Measurements from ENCODE around the gene PDC. TPM values are rescaled to one million over a fixed set of nuclear protein-coding genes. Genes with fewer than 3 reads are reported as not detected.
"Not testable (repeated sequence)": the region's sequence is repeated elsewhere in the genome, so short reads cannot be mapped to it uniquely, and the experiment has no call there.

PDC gene
- total RNA-seq, 1 donor, result not detected

GRCh38 chr1:186404454-186405051 lies 56.4 kb downstream of the PDC start:
- Histone ChIP-seq H3K4me2 (ENCODE audit: insufficient read depth, low read length) (no peak overlapping the region), H3K9me3 (ENCODE audit: low read depth, low read length) (no peaks in the 10 kb centered on the region), H3K79me2 (ENCODE audit: insufficient read depth, low read length) (no peaks in the 10 kb centered on the region), H3K27me3 (ENCODE audit: insufficient read depth, low read length) (no peaks in the 10 kb centered on the region), H4K20me1 (ENCODE audit: insufficient read depth, low read length) (no peaks in the 10 kb centered on the region), H3K4me1 (ENCODE audit: insufficient read depth, low read length) (peaks cover 5% of the 10 kb centered on the region), H3K27ac (ENCODE audit: low read depth, low read length) (peak overlapping the region; percentile 64), H3K4me3 (ENCODE audit: insufficient read depth, low read length) (no peak overlapping the region), H2AFZ (ENCODE audit: low read length) (no peak overlapping the region), H3K36me3 (ENCODE audit: insufficient read depth, low read length) (peaks cover 40% of the 10 kb centered on the region)
- DNase-seq (ENCODE audit: insufficient read length, low spot score, missing footprints), result peak; percentile 58
- TF ChIP-seq CTCF (IDR thresholded peaks at IDR 0.05; ENCODE audit: extremely low read depth, low read depth, low read length), result peak; percentile 80

DNA sequence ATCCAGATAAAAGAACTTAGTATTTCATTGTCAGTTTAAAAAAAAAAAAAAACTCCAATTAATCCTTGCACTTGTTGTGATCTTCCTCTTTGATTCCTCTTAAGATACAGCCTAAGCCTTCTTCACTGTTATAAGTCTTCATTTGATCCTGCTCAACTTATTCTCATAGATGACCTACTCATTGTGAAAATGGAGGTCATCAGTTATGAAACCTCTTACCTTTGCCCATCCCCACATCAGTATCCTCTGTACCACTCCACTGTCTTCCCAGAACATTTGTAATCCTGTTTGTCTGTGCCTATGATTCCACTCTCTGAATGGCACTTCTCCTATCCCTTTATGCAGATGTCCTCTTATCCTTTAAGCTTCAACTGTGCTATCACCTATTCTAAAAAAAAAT lies 57.3 kb downstream of the PDC start:
- H3K27ac ChIP-seq (ENCODE audit: low read depth, low read length), result peak overlapping the region; percentile 36
- no peaks in the 10 kb centered on the region for H3K9me3 ChIP-seq (ENCODE audit: low read depth, low read length)
- no peak overlapping the region for H2AFZ ChIP-seq (ENCODE audit: low read length)
- H3K4me2 ChIP-seq (ENCODE audit: insufficient read depth, low read length), result no peak overlapping the region
- DNase-seq (ENCODE audit: insufficient read length, low spot score, missing footprints), result no peak
- H4K20me1 ChIP-seq (ENCODE audit: insufficient read depth, low read length), result no peaks in the 10 kb centered on the region
- H3K4me3 ChIP-seq (ENCODE audit: insufficient read depth, low read length), result no peak overlapping the region
- H3K27me3 ChIP-seq (ENCODE audit: insufficient read depth, low read length), result no peaks in the 10 kb centered on the region
- peaks cover 5% of the 10 kb centered on the region for H3K4me1 ChIP-seq (ENCODE audit: insufficient read depth, low read length)
- no peak for TF ChIP-seq CTCF (IDR thresholded peaks at IDR 0.05; ENCODE audit: extremely low read depth, low read depth, low read length)
- H3K79me2 ChIP-seq (ENCODE audit: insufficient read depth, low read length), result no peaks in the 10 kb centered on the region
- peaks cover 49% of the 10 kb centered on the region for H3K36me3 ChIP-seq (ENCODE audit: insufficient read depth, low read length)

- not testable (repeated sequence) for H3K4me1 ChIP-seq (ENCODE audit: insufficient read depth, low read length); H3K9me3 ChIP-seq (ENCODE audit: low read depth, low read length); H3K27ac ChIP-seq (ENCODE audit: low read depth, low read length); H3K4me2 ChIP-seq (ENCODE audit: insufficient read depth, low read length); DNase-seq (ENCODE audit: insufficient read length, low spot score, missing footprints); H4K20me1 ChIP-seq (ENCODE audit: insufficient read depth, low read length); H3K79me2 ChIP-seq (ENCODE audit: insufficient read depth, low read length); H2AFZ ChIP-seq (ENCODE audit: low read length); H3K4me3 ChIP-seq (ENCODE audit: insufficient read depth, low read length); H3K27me3 ChIP-seq (ENCODE audit: insufficient read depth, low read length)
- peaks cover 43% of the 10 kb centered on the region for H3K36me3 ChIP-seq (ENCODE audit: insufficient read depth, low read length)
Observed at GRCh38 chr1:186401446-186401845, 59.5 kb downstream of the PDC start.

Other genes starting within 250 kb of the PDC start
- gene PRG4, start 164.8 kb downstream of the PDC start, total RNA-seq, result under 0.01 and 0.29 TPM in 2 replicates
- gene TPR, start 85.9 kb downstream of the PDC start, total RNA-seq, result 63.9 and 68.8 TPM in 2 replicates
- gene ODR4, start 85.3 kb downstream of the PDC start, total RNA-seq, result 13.8 and 24.2 TPM in 2 replicates
- 3.3 and 3.8 TPM in 2 replicates for gene PTGS2, start 219.3 kb upstream of the PDC start, total RNA-seq

All from osteoblast (primary cell).